Activated naive CD8-positive, alpha-beta T cell treated with anti-CD3 and anti-CD28 coated beads, Interleukin-2, amount 10 ng/mL, durations not matched to agents 7 days and 5 days (primary cell): ENCODE results near the gene ARHGEF38. TPM values are rescaled to one million over a fixed set of nuclear protein-coding genes. Genes with fewer than 3 reads are reported as not detected.
"Not testable (repeated sequence)": the region's sequence is repeated elsewhere in the genome, so short reads cannot be mapped to it uniquely, and the experiment has no call there.

Experiments
- ATAC-seq: fragments of 150-1000 bp; cut with Tn5 transposase; one replicate; pipeline ENCODE4 v1.10.0; 2021; ENCODE audit warnings: low read depth, moderate library complexity
- POLR2A ChIA-PET: fragments of 350-600 bp; sonication (Branson Sonifier 250); formaldehyde crosslinking; loops from one replicate; lab custom pipeline; 2021; ENCODE audit warnings: antibody characterized with exemption; lab: Charles Lee
- DNase-seq: peaks from one replicate; pipeline ENCODE4 v3.0.0; 2021
- H3K27ac Mint-ChIP-seq: one replicate; pipeline ENCODE4 v1.8.0; 2022; ENCODE audit warnings: mild to moderate bottlenecking, mixed read lengths
- H3K27me3 Mint-ChIP-seq: one replicate; pipeline ENCODE4 v1.8.0; 2022; ENCODE audit warnings: mild to moderate bottlenecking, moderate library complexity, mixed read lengths
- H3K36me3 Mint-ChIP-seq: one replicate; pipeline ENCODE4 v1.8.0; 2021; ENCODE audit warnings: mild to moderate bottlenecking, mixed read lengths
- H3K4me1 Mint-ChIP-seq: one replicate; pipeline ENCODE4 v1.8.0; 2021; ENCODE audit warnings: mixed read lengths
- H3K4me3 Mint-ChIP-seq: one replicate; pipeline ENCODE4 v1.8.0; 2022; ENCODE audit warnings: mild to moderate bottlenecking, moderate library complexity, mixed read lengths
- H3K9me3 Mint-ChIP-seq: one replicate; pipeline ENCODE4 v1.8.0; 2021; ENCODE audit warnings: mixed read lengths
- total RNA-seq, 2 experiments: library from RNA; stranded (reverse); gene quantifications; one replicate each; pipeline ENCODE4 v1.2.3, GENCODE V29; 2021

The ARHGEF38 gene
- total RNA-seq, 2 experiments from 2014 or later: not detected

DNA sequence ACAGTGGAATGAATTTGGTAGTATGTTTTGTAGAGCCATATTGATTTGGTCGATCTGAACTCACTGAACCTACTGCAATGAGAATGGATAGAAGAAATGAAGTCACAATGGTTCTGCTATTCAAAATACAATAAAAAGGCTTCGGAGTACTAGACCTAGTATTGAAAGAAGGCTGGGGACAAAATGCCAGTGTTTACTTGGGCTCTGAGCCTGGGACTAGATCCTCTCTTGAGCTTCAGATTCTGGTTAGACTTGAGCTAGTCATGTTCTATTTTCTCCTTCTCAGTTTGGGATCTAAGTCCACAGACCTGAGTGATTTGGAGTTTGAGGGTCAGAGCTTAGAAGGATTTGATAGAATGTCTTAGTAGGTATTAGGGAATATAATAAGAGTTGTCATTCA is 146.2 kb downstream of the ARHGEF38 start:
- Mint-ChIP-seq H3K27ac (no peak overlapping the region), H3K4me3 (no peak overlapping the region), H3K27me3 (no peaks in the 10 kb centered on the region), H3K4me1 (peaks cover 4% of the 10 kb centered on the region), H3K36me3 (peaks cover 6% of the 10 kb centered on the region), H3K9me3 (no peaks in the 10 kb centered on the region)
- DNase-seq (no peak), ATAC-seq (no peak)
- POLR2A ChIA-PET: interaction anchor here (0.7 to 1.9 kb wide), 2 partner anchors 10 to 757 kb away, joined by 3 to 5 read pairs; partner anchors contain the start of genes GSTCD and INTS12

DNA sequence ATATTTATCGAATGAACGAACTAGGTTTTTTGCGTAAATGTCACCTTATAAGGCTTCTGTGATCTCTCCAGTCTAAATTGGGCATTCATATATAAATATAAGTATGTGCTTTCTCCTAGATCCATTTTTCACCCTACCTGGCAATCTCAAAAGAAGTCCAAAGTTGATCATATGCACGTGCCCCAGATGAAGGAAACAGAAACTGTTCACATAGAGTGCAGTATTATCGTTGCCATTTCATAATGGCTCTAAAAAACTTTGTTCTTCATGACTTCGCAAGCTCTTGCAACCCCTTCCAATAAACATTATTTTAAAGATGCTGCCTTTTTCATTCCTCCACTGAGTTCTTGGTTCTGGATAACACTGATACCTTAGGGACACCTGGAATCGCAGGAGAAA is 155.4 kb downstream of the ARHGEF38 start:
- ATAC-seq (no peak), DNase-seq (no peak)
- Mint-ChIP-seq H3K9me3 (no peaks in the 10 kb centered on the region), H3K4me1 (peaks cover 16% of the 10 kb centered on the region), H3K27ac (peak overlapping the region; percentile 91), H3K4me3 (peak overlapping the region; percentile 98), H3K27me3 (no peaks in the 10 kb centered on the region), H3K36me3 (peaks cover 6% of the 10 kb centered on the region)
- POLR2A ChIA-PET: interaction anchor here (1.7 kb wide), 1 partner anchor 8 kb away, joined by 5 read pairs; no protein-coding TSS in a partner anchor

DNA sequence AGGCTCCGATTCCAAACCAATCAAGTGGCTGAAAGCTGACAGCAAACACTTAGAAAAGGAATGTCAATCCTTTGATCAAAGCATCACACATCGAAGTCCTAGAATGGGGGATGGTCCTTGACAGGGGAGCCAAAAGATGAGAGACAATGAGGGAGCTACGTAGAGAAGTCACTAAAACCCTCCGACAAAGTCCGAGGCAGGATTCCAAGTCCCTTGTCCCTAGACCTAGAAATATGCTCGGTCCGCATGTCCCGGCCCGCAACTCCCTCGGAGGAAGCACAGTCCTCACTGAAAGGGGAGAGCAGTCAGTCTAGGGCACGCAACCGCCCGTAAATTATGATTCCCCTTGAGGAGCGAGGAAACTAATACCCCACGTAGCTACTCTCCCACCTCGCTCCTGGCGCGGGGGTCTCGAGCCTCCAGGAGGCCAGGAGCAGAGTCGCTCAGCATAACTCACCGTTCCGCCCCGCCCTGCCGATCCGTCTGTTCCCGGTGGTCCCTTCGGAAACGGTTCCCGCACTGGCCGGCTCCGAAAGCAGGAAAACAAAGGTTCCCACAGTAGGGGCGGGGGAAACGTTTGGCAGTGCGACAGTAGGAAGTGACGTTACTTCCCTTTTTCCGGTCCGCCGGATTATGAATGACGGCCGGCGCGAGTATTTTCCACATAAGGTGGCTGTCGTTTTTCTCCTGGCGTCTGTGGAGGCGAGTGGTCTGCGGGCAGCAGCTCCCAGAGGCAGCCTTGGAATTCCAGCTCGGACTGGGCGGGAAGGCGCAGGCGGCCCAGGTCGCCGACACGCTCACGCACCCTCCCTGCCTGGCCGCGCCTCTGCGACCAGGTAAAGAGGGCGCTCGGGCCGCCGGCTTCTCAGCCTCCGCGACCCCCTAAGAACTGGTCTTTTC is 156.0 kb downstream of the ARHGEF38 start, which contains the start of the genes GSTCD and INTS12:
Gene GSTCD (plus strand): TSS at position 604 of the 900 bp plus-strand sequence. CDS start 8,830 bp downstream, outside the sequence.
Gene INTS12 (minus strand): TSS at position 509 of the 900 bp plus-strand sequence. CDS start 8,684 bp downstream, outside the sequence.
- DNase-seq (peak; percentile 85), ATAC-seq (peak; percentile 92)
- H3K27ac Mint-ChIP-seq: peak within 1 kb of the TSS; percentile 91
- peaks cover 16% of the 10 kb centered on the region for H3K4me1 Mint-ChIP-seq
- no peaks in the 10 kb centered on the region for H3K27me3 Mint-ChIP-seq
- POLR2A ChIA-PET: interaction anchor here (0.6 to 1.7 kb wide), 2 partner anchors 9 to 607 kb away, joined by 3 to 5 read pairs; partner anchors contain the start of gene TBCK
- H3K36me3 Mint-ChIP-seq: peaks cover 6% of the 10 kb centered on the region
- H3K9me3 Mint-ChIP-seq: no peaks in the 10 kb centered on the region
- H3K4me3 Mint-ChIP-seq: peak within 1 kb of the TSS; percentile 98

DNA sequence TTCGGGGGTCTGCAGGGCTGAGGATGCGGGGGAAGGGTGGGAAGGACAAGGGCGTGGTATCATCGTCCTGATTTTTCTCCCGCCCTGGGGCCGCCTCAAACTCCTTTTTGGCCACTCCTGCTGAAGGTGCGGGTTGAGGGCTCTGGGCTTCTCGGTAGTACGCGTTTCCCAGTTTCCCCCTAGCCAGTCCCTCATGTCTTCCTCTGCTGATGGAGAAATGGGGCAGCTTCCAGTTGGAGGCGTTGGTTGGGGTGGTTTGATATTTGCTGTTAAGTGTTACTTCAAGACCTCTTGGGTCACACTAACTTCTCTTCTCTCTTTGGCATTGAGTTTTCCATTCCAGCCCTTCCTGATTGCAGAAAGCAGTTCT is 156.6 kb downstream of the ARHGEF38 start:
- Mint-ChIP-seq H3K4me3 (peak overlapping the region; percentile 98), H3K27ac (peak overlapping the region; percentile 87), H3K4me1 (peaks cover 17% of the 10 kb centered on the region), H3K9me3 (no peaks in the 10 kb centered on the region), H3K27me3 (no peaks in the 10 kb centered on the region), H3K36me3 (peaks cover 6% of the 10 kb centered on the region)
- ATAC-seq (peak; percentile 27), DNase-seq (no peak)
- POLR2A ChIA-PET: interaction anchor here (1.7 kb wide), 1 partner anchor 9 kb away, joined by 5 read pairs; no protein-coding TSS in a partner anchor

DNA sequence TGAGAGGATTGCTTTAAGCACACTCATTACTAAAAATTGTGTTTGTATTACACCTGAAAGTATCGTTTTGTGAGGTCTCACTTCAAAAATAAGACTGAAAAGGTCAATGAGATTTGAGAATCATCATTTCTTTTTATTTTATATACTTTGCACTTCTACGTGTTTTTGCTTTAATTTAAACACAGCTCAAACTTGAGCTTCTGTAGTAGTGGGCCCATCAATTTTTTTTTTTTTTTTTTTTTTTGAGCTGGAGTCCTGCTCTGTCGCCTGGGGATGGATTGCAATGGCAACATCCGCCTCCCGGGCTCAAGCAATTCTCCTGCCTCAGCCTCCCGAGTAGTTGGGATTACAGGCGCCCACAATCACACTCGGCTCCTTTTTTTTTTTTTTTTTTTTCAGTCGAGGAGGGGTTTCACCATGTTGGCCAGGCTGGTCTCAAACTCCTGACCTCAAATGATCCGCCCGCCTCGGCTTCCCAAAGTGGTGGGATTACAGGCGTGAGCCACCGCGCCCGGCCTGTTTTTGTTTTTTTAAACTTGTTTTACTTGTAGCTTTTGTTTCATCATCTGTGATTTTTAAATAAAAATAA is 157.7 kb downstream of the ARHGEF38 start:
- H3K9me3 Mint-ChIP-seq: no peaks in the 10 kb centered on the region
- H3K4me1 Mint-ChIP-seq: peaks cover 18% of the 10 kb centered on the region
- ATAC-seq (no peak), DNase-seq (no peak)
- H3K27ac Mint-ChIP-seq: no peak overlapping the region
- H3K36me3 Mint-ChIP-seq: peaks cover 6% of the 10 kb centered on the region
- H3K27me3 Mint-ChIP-seq: no peaks in the 10 kb centered on the region
- H3K4me3 Mint-ChIP-seq: peak overlapping the region; percentile 98
- POLR2A ChIA-PET: no interaction called here

DNA sequence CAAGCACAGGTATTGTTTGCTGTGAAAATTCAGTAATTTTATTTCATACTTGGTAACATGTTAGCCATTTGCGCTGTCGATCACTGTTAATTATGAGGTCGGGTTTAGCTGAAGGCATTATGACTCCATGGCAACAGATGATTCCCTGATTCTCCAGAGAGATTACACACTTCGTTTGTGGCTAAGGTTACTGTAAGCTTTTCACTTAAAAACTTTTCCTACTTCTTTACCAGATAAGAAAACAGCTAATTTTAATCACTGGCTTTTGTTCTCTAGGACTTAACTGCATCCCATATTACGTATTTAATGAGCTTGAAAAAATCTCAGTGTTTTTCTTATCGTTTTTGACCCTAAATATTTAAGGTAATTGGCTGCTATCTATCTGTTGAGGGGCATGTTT is 158.3 kb downstream of the ARHGEF38 start:
- ATAC-seq: no peak
- no peak for DNase-seq
- no peaks in the 10 kb centered on the region for H3K9me3 Mint-ChIP-seq
- peaks cover 16% of the 10 kb centered on the region for H3K4me1 Mint-ChIP-seq
- peaks cover 4% of the 10 kb centered on the region for H3K36me3 Mint-ChIP-seq
- POLR2A ChIA-PET: no interaction called here
- no peak overlapping the region for H3K4me3 Mint-ChIP-seq
- H3K27ac Mint-ChIP-seq: no peak overlapping the region
- no peaks in the 10 kb centered on the region for H3K27me3 Mint-ChIP-seq

DNA sequence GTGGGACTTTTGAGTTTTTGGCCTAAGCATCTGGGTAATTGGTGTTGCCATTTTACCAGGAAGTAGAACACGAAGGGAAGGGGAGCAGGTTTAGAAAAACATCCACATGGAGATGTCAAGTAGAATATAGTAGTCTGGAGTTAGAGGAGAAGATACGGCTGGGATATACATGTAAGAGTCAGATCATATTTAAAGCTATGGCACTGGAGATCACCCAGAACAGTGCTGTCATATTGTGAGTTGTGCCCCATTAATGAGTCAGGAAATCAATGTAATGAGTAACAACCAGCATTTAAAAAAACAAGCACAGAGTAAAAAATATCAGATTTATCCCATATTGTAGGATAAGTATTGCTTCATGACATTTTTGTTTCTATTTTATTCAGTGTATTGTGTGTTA is 160.3 kb downstream of the ARHGEF38 start:
- Mint-ChIP-seq H3K9me3 (no peaks in the 10 kb centered on the region), H3K27ac (no peak overlapping the region), H3K4me3 (no peak overlapping the region), H3K27me3 (no peaks in the 10 kb centered on the region), H3K4me1 (peaks cover 5% of the 10 kb centered on the region), H3K36me3 (no peaks in the 10 kb centered on the region)
- no peak for DNase-seq
- POLR2A ChIA-PET: no interaction called here
- ATAC-seq: no peak

DNA sequence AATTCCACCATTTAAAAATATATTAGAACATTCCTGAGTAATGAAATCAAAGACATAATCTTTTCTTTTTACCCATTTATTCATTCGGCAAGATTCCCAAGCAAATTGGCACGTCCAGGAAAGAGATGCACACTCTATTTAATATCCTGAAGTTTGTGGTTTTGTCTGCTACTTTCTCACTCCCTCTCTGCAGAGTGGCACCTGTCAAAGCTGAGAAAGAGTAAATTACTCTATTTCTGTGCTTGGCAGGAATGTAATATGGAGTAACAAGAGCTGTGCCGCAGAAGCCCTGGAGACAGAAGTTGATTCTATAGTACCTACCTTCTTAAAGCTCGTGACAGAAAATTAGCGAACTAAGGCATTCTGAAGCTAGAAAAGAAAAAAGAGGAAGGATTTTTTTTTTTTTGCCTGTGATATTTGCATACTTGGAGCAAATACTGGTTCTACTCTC is 161.7 kb downstream of the ARHGEF38 start:
- Mint-ChIP-seq H3K9me3 (no peaks in the 10 kb centered on the region), H3K27me3 (no peaks in the 10 kb centered on the region), H3K36me3 (peaks cover 2% of the 10 kb centered on the region), H3K27ac (no peak overlapping the region), H3K4me1 (peaks cover 5% of the 10 kb centered on the region), H3K4me3 (no peak overlapping the region)
- POLR2A ChIA-PET: no interaction called here
- ATAC-seq (no peak), DNase-seq (no peak)

DNA sequence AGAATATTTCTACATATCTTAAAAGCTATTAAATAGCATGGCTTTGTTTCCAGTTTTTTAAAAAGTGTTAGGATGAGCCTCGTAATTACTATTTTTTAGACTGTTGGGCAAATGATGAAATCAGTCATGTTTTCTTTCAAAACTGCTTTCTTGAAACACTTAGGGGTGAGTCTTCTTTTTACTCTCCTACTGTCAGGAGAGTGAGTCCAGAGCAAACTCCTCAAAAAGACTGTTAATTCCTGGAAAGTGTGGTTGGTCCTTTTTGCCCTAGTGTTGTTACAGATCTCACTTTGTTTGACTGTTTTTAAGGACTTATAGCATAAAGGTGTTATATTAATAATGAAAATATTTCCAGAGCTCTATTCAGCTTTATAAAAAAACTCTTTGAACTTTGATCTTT is 162.5 kb downstream of the ARHGEF38 start:
- no peak for DNase-seq
- H3K4me3 Mint-ChIP-seq: no peak overlapping the region
- POLR2A ChIA-PET: interaction anchor here (0.6 kb wide), 1 partner anchor 22 kb away, joined by 3 read pairs; no protein-coding TSS in a partner anchor
- peaks cover 2% of the 10 kb centered on the region for H3K36me3 Mint-ChIP-seq
- peaks cover 2% of the 10 kb centered on the region for H3K4me1 Mint-ChIP-seq
- no peaks in the 10 kb centered on the region for H3K9me3 Mint-ChIP-seq
- no peak overlapping the region for H3K27ac Mint-ChIP-seq
- no peak for ATAC-seq
- no peaks in the 10 kb centered on the region for H3K27me3 Mint-ChIP-seq

DNA sequence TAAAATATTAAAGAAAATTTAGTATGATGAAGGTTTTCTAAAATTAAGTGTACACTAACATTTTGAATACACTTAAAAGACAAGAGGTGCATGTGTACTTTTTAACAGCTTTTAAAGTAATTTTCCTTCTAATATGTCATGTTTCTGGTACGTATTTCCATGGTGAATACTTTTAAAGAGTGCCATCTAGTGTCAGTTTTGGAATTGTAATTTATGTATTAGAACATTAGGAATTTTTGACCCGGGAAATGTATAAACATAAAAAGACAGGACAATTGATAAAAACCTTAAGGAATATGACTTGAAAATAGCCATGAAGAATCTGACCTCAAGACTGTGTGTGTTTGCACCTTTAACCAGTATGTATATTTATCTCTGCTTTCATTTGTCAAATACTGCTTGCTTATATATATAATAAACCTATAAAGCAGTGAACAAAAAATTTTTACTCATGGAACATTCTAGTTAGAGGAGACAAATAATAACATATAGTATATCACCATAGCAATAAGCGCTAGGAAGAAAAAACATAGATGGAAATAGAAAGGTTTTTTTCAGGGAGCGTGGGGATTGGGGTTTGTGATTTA is 163.4 kb downstream of the ARHGEF38 start:
- H3K27ac Mint-ChIP-seq: no peak overlapping the region
- no peaks in the 10 kb centered on the region for H3K9me3 Mint-ChIP-seq
- peaks cover 2% of the 10 kb centered on the region for H3K4me1 Mint-ChIP-seq
- H3K36me3 Mint-ChIP-seq: peaks cover 2% of the 10 kb centered on the region
- ATAC-seq: no peak
- POLR2A ChIA-PET: interaction anchor here (0.6 kb wide), 1 partner anchor 23 kb away, joined by 3 read pairs; no protein-coding TSS in a partner anchor
- H3K4me3 Mint-ChIP-seq: no peak overlapping the region
- no peak for DNase-seq
- no peaks in the 10 kb centered on the region for H3K27me3 Mint-ChIP-seq

DNA sequence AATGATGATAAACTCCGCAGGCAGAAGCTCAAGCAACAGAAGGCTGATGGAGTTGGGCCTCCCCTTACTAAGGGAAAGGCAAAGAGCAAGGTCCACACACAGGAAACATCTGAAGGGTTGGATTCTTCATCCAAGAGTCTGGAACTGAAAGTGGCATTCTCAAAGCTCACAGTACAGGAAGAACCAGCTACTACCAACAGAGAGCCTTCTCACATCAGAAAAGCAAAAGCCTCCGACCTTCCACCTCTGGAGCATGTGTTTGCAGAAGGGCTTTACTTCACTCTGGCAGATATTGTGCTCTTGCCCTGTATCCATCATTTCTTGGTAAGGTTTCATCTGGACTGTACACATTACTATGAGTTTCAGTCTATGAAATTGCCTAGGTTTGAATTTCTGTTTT is 166.8 kb downstream of the ARHGEF38 start:
- no peak overlapping the region for H3K4me3 Mint-ChIP-seq
- ATAC-seq (no peak), DNase-seq (no peak)
- H3K27ac Mint-ChIP-seq: no peak overlapping the region
- H3K9me3 Mint-ChIP-seq: no peaks in the 10 kb centered on the region
- H3K27me3 Mint-ChIP-seq: no peaks in the 10 kb centered on the region
- no peaks in the 10 kb centered on the region for H3K4me1 Mint-ChIP-seq
- H3K36me3 Mint-ChIP-seq: peaks cover 6% of the 10 kb centered on the region
- POLR2A ChIA-PET: no interaction called here

DNA sequence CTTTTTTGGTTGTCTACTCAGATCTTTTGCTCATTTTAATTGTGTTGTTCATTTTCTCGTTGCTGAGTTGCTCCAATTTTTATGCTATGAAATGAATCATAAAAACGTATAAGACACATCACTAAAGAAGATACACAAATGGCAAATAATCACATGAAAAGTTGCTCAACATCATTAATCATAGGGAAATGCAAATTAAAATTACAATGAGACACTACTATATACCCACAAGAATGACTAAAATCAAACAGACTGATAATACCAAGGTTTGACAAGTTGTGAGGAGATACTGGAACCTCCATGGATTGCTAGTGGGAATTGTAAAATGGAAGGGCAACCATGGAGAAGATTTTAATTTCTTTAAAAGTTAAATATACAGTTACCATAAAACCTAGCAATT is 173.2 kb downstream of the ARHGEF38 start:
- POLR2A ChIA-PET: no interaction called here
- Mint-ChIP-seq H3K27me3 (no peaks in the 10 kb centered on the region), H3K9me3 (peaks cover 5% of the 10 kb centered on the region), H3K4me1 (no peaks in the 10 kb centered on the region), H3K4me3 (no peak overlapping the region), H3K36me3 (peaks cover 29% of the 10 kb centered on the region), H3K27ac (no peak overlapping the region)
- no peak for ATAC-seq
- DNase-seq: no peak

DNA sequence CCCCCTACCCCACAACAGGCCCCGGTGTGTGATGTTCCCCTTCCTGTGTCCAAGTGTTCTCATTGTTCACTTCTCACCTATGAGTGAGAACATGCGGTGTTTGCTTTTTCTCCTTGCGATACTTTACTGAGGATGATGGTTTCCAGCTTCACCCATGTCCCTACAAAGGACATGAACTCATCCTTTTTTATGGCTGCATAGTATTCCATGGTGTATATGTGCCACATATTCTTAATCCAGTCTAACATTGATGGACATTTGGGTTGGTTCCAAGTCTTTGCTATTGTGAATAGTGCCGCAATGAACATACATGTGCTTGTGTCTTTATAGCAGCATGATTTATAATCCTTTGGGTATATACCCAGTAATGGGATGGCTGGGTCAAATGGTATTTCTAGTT is 177.5 kb downstream of the ARHGEF38 start:
- H3K36me3 Mint-ChIP-seq: peaks cover 62% of the 10 kb centered on the region
- DNase-seq, H3K27me3 Mint-ChIP-seq, ATAC-seq, H3K4me1 Mint-ChIP-seq, H3K27ac Mint-ChIP-seq, POLR2A ChIA-PET, H3K4me3 Mint-ChIP-seq: not testable (repeated sequence)
- peaks cover 21% of the 10 kb centered on the region for H3K9me3 Mint-ChIP-seq
